ENCODE data around the gene CA10. TPM values are rescaled to one million over a fixed set of nuclear protein-coding genes. Genes with fewer than 3 reads are reported as not detected.

Gene CA10
- total and polyA plus RNA-seq, 2 of the 4 experiments (the other 2 are of a cell fraction) = not detected

GRCh38 chr17:51702963-51703360 is 455.6 kb downstream of the CA10 start:
- in situ Hi-C loops (cut with MboI; ENCODE audit: low sequenced_read_pairs) = no loop called here

More at GRCh38 chr17:51702963-51703360, 455.6 kb downstream of the CA10 start:
- DNase-seq (no peak), ATAC-seq (ENCODE audit: low read depth) (no peak)
- Histone ChIP-seq H3K56ac (ENCODE audit: extremely low read depth, insufficient read depth, low read length) (no peak overlapping the region), H2BK20ac (ENCODE audit: low read depth, low read length) (no peak overlapping the region), H4K8ac (ENCODE audit: low read depth in 2 of 2, low read length in 2 of 2) (no peak overlapping the region), H3K9me1 (ENCODE audit: insufficient read depth, low read length) (no peaks in the 10 kb centered on the region), H2BK5ac (ENCODE audit: low read depth, low read length, poor library complexity, severe bottlenecking) (no peak overlapping the region), H3K14ac (replicated peaks; ENCODE audit: low read depth, low read length) (no peak overlapping the region), H4K5ac (ENCODE audit: low read depth, low read length) (no peak overlapping the region), H2AK5ac (ENCODE audit: low read depth, low read length) (no peak overlapping the region), H2AFZ (replicated peaks; ENCODE audit: low read length, poor library complexity) (no peak overlapping the region), H4K91ac (ENCODE audit: insufficient read depth, low read depth, low read length) (no peak overlapping the region), H3K18ac (ENCODE audit: low read depth, low read length) (no peak overlapping the region), H2BK15ac (ENCODE audit: low read depth, low read length) (no peak overlapping the region), H2BK120ac (ENCODE audit: low read depth, low read length) (no peak overlapping the region), H3K36me3 (ENCODE audit: control insufficient read depth, insufficient read depth, low read length) (no peaks in the 10 kb centered on the region), H2AK9ac (replicated peaks; ENCODE audit: low read depth, low read length, poor library complexity) (no peak overlapping the region), H3K4me2 (ENCODE audit: low read depth, low read length) (no peak overlapping the region), H3K27me3 (ENCODE audit: control insufficient read depth, insufficient read depth, low read length) (no peaks in the 10 kb centered on the region), H3K9me3 (ENCODE audit: control insufficient read depth, insufficient read depth, low read length) (peaks cover 21% of the 10 kb centered on the region), H3K4me1 (ENCODE audit: control insufficient read depth, insufficient read depth, low read length) (no peaks in the 10 kb centered on the region), H3K27ac (ENCODE audit: insufficient read depth, low read length) (no peak overlapping the region), H3K4me3 (ENCODE audit: insufficient read depth, low read depth, low read length) (no peak overlapping the region), H3K23ac (ENCODE audit: low read depth, low read length) (no peak overlapping the region), H3K79me1 (ENCODE audit: low read depth in 1 of 2, low read length in 2 of 2) (no peaks in the 10 kb centered on the region), H4K20me1 (ENCODE audit: insufficient read depth, low read length) (no peaks in the 10 kb centered on the region), H3K4ac (ENCODE audit: low read depth, low read length) (no peak overlapping the region), H3K9ac (ENCODE audit: low read depth, low read length) (no peak overlapping the region)
- CTCF ChIA-PET = no interaction called here
- no TSS peak for BruUV-seq (replicated peaks)
- POLR2A ChIA-PET (ENCODE audit: unreplicated experiment) = no interaction called here
- WGBS, 2 experiments (ENCODE audit: extremely low coverage in 2 of 2, insufficient read length in 1 of 2) = 0% methylated on average over 1 of the region's 3 CpGs; no CpG with 5 or more reads in 1 of the 2 experiments
- dilution Hi-C loops (cut with HindIII; ENCODE audit: low sequenced_read_pairs, unreplicated experiment) = no loop called here
- intact Hi-C loops (cut with micrococcal nuclease) = no loop called here
- TF ChIP-seq MXI1 (IDR thresholded peaks at IDR 0.05; ENCODE audit: borderline replicate concordance, low read depth, low read length) = no peak
- no peak for TF ChIP-seq SMC3 (IDR thresholded peaks at IDR 0.05; ENCODE audit: low read depth, low read length)
- TF ChIP-seq RFX5 (IDR thresholded peaks at IDR 0.05; ENCODE audit: low read depth, low read length) = no peak
- no peak for TF ChIP-seq MAZ (IDR thresholded peaks at IDR 0.05; ENCODE audit: borderline replicate concordance, low read depth, low read length)
- no peak for TF ChIP-seq BHLHE40 (IDR thresholded peaks at IDR 0.05; ENCODE audit: low read depth, low read length)
- TF ChIP-seq CTCF (conservative IDR thresholded peaks at IDR 0.05; ENCODE audit: low read depth, low read length) = no peak
- TF ChIP-seq RCOR1 (IDR thresholded peaks at IDR 0.05; ENCODE audit: insufficient replicate concordance, low read length) = no peak
